Liver (tissue), 9 donors: ENCODE data around the gene ME2. TPM values are rescaled to one million over a fixed set of nuclear protein-coding genes. Genes with fewer than 3 reads are reported as not detected.

Experiments
- DNase-seq: peaks from one replicate; pipeline ENCODE4 v3.0.0-alpha.2; 2017; ENCODE audit warnings: low spot score
- H3K27ac ChIP-seq, 2 donors: one replicate each; pipeline ENCODE4 v1.7.0; 2013; ENCODE audit warnings: inconsistent platforms in 2 of 2, low read length in 2 of 2, control low read depth in 1 of 2, low read depth in 1 of 2, mild to moderate bottlenecking in 1 of 2
- H3K27me3 ChIP-seq, 4 donors: one replicate each; pipeline versions ENCODE4 v1.6.1 to v1.7.0; 2013; ENCODE audit warnings: low read length in 3 of 4, inconsistent platforms in 1 of 4, mild to moderate bottlenecking in 1 of 4, moderate library complexity in 1 of 4; ENCODE audit not compliant: control insufficient read depth in 4 of 4, insufficient read depth in 4 of 4
- H3K36me3 ChIP-seq, 4 donors: one replicate each; pipeline versions ENCODE4 v1.6.1 to v1.7.0; 2013; ENCODE audit warnings: low read length in 3 of 4, mild to moderate bottlenecking in 3 of 4, low read depth in 1 of 4, moderate library complexity in 1 of 4; ENCODE audit not compliant: control insufficient read depth in 4 of 4, insufficient read depth in 3 of 4
- H3K4me1 ChIP-seq, 4 donors: one replicate each; pipeline versions ENCODE4 v1.6.1 to v1.7.0; 2013; ENCODE audit warnings: low read length in 3 of 4, mild to moderate bottlenecking in 3 of 4, moderate library complexity in 1 of 4; ENCODE audit not compliant: control insufficient read depth in 4 of 4, insufficient read depth in 4 of 4
- H3K4me3 ChIP-seq, 3 donors: one replicate each; pipeline versions ENCODE4 v1.6.1 to v1.7.0; 2013; ENCODE audit warnings: low read length in 3 of 3, control low read depth in 1 of 3, low read depth in 1 of 3, mild to moderate bottlenecking in 1 of 3
- H3K9ac ChIP-seq, 2 donors: one replicate each; pipeline ENCODE4 v1.7.0; 2013; ENCODE audit warnings: low read length in 2 of 2, mild to moderate bottlenecking in 2 of 2, moderate library complexity in 2 of 2, control low read depth in 1 of 2, low read depth in 1 of 2
- H3K9me3 ChIP-seq, 4 donors: one replicate each; pipeline versions ENCODE4 v1.6.1 to v1.7.0; 2013; ENCODE audit warnings: low read length in 3 of 4; ENCODE audit not compliant: control insufficient read depth in 4 of 4
- CTCF ChIP-seq: fragments of 150-350 bp; IDR thresholded peaks from 2 replicates; pipeline ENCODE4 v1.5.1; 2017; ENCODE audit warnings: improper control_type of control experiment, low read depth, low read length; ENCODE audit not compliant: missing input control
- EGR1 ChIP-seq, 2 donors: IDR thresholded peaks; 2 replicates each; pipeline ENCODE4 v1.6.1; 2016 to 2018; ENCODE audit warnings: antibody characterized with exemption in 2 of 2, low read depth in 2 of 2
- FOXA1 ChIP-seq: IDR thresholded peaks from 2 replicates; pipeline ENCODE4 v1.6.1; 2016; ENCODE audit warnings: antibody characterized with exemption
- FOXA2 ChIP-seq: IDR thresholded peaks from 2 replicates; pipeline ENCODE4 v1.6.1; 2016; ENCODE audit warnings: antibody characterized with exemption
- GABPA ChIP-seq, 2 donors: IDR thresholded peaks in 1 of 2; conservative IDR thresholded peaks in 1 of 2; 2 replicates each; pipeline ENCODE4 v1.6.1; 2016; ENCODE audit warnings: antibody characterized with exemption in 2 of 2, mild to moderate bottlenecking in 1 of 2, moderate library complexity in 1 of 2
- HNF4A ChIP-seq, 2 donors: conservative IDR thresholded peaks; 2 replicates each; pipeline ENCODE4 v1.6.1; 2016; ENCODE audit warnings: antibody characterized with exemption in 2 of 2, mild to moderate bottlenecking in 2 of 2
- HNF4G ChIP-seq: IDR thresholded peaks from 2 replicates; pipeline ENCODE4 v1.6.1; 2016; ENCODE audit warnings: antibody characterized with exemption
- JUND ChIP-seq, 2 donors: IDR thresholded peaks; 2 replicates each; pipeline ENCODE4 v1.6.1; 2016; ENCODE audit warnings: antibody characterized with exemption in 2 of 2
- MAX ChIP-seq: IDR thresholded peaks from 2 replicates; pipeline ENCODE4 v1.6.1; 2016; ENCODE audit warnings: antibody characterized with exemption
- NR2F2 ChIP-seq: IDR thresholded peaks from 2 replicates; pipeline ENCODE4 v1.6.1; 2016; ENCODE audit warnings: antibody characterized with exemption
- RAD21 ChIP-seq, 2 donors: IDR thresholded peaks; 2 replicates each; pipeline ENCODE4 v1.6.1; 2016; ENCODE audit warnings: antibody characterized with exemption in 2 of 2, mild to moderate bottlenecking in 2 of 2
- REST ChIP-seq: IDR thresholded peaks from 2 replicates; pipeline ENCODE4 v1.6.1; 2016; ENCODE audit warnings: antibody characterized with exemption, mild to moderate bottlenecking
- RXRA ChIP-seq, 2 donors: IDR thresholded peaks; 2 replicates each; pipeline ENCODE4 v1.6.1; 2017 to 2018; ENCODE audit warnings: antibody characterized with exemption in 2 of 2, mild to moderate bottlenecking in 1 of 2
- SP1 ChIP-seq: IDR thresholded peaks from 2 replicates; pipeline ENCODE4 v1.6.1; 2018; ENCODE audit warnings: antibody characterized with exemption, mild to moderate bottlenecking
- TAF1 ChIP-seq: conservative IDR thresholded peaks from 2 replicates; pipeline ENCODE4 v1.6.1; 2016; ENCODE audit warnings: antibody characterized with exemption, mild to moderate bottlenecking
- YY1 ChIP-seq: IDR thresholded peaks from 2 replicates; pipeline ENCODE4 v1.6.1; 2016; ENCODE audit warnings: antibody characterized with exemption, mild to moderate bottlenecking
- ZBTB33 ChIP-seq: IDR thresholded peaks from 2 replicates; pipeline ENCODE4 v1.6.1; 2016; ENCODE audit warnings: antibody characterized with exemption
- WGBS: extraction: QIAGEN DNeasy Blood & Tissue Kit; methylation state at CpG from one replicate; pipeline ENCODE4 v1.1.7; 2013; 5-methylcytosine and 5-hydroxymethylcytosine counted together
- polyA plus RNA-seq, 2 donors: library from polyadenylated mRNA; stranded (reverse) in 1 of 2; unstranded in 1 of 2; fragments of 200-250 nt in 1 of 2; fragments of >200 nt in 1 of 2; fragmentation: Nextera tagmentation in 1 of 2; extraction: Ambion mirVana in 1 of 2; gene quantifications; one replicate each; pipeline versions ENCODE4 v1.2.1 to v1.2.3, GENCODE V29; 2013 to 2015
- total RNA-seq, 2 donors: library from RNA; depleted of rRNA; stranded (reverse); fragments of >200 nt; gene quantifications; one replicate each; pipeline ENCODE4 v1.2.3, GENCODE V29; 2014
- donor health status: healthy.
- donor health status: healthy.
- donor health status: healthy.
- donor health status: healthy.
- donor health status: healthy.

The ME2 gene
- total and polyA plus RNA-seq, 4 donors, result 9.0 to 33.8 (median 16.1) TPM

GRCh38 chr18:50886929-50887328, 8.0 kb downstream of the ME2 start:
- no peak for DNase-seq
- Histone ChIP-seq H3K27me3 (no peaks in the 10 kb centered on the region), H3K27ac (no peak overlapping the region), H3K9ac (no peak overlapping the region), H3K9me3 (peaks cover 0 to 4% (median 3%) of the 10 kb centered on the region in 4 donors), H3K4me1 (no peaks in the 10 kb centered on the region), H3K4me3 (no peak overlapping the region), H3K36me3 (peaks cover 0 to 7% (median 1%) of the 10 kb centered on the region in 4 donors)
- 95% methylated on average over 7 of the region's 7 CpGs for WGBS
- TF ChIP-seq GABPA (IDR thresholded peaks at IDR 0.05 in 1 of 2, conservative IDR thresholded peaks at IDR 0.05 in 1 of 2) (no peak), FOXA1 (no peak), FOXA2 (no peak), RXRA (IDR thresholded peaks at IDR 0.05) (no peak), HNF4A (conservative IDR thresholded peaks at IDR 0.05) (no peak), NR2F2 (no peak), EGR1 (IDR thresholded peaks at IDR 0.05; ENCODE audit: low read depth in 2 of 2) (no peak), HNF4G (no peak), CTCF (no peak), REST (no peak), TAF1 (no peak), RAD21 (IDR thresholded peaks at IDR 0.05) (no peak), JUND (IDR thresholded peaks at IDR 0.05) (no peak)

DNA sequence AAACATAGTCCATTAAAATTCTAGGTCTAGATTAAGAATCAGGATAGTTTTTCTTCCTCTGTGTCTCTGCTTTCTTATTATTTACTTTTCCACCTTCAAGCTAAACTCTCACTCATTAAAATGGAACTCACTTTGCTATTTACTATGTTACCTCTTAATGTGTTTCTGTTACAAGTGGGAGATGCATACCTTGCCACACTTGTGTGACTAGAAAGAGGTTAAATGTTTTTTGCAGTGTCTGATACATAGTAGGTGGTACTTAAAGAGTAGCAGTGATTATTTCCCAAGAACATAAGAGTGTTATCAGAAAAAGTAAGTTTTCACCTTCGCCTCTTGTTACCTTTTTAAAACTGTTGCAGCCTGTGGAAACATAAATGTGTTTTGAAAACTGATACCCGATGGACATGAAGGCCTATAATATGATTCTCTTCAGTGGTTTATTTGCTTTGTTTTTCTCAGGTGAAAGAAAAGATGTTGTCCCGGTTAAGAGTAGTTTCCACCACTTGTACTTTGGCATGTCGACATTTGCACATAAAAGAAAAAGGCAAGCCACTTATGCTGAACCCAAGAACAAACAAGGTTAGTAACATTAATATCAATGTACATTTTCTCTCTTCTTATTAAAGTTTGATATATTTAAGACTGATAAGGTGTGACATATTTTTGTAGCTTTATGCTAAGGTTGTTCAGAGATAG, 16.6 kb downstream of the ME2 start:
- no peak overlapping the region for H3K9ac ChIP-seq
- DNase-seq, result no peak
- TF ChIP-seq CTCF (no peak), ZBTB33 (no peak), HNF4G (no peak), EGR1 (IDR thresholded peaks at IDR 0.05; ENCODE audit: low read depth in 2 of 2) (no peak), NR2F2 (no peak), HNF4A (conservative IDR thresholded peaks at IDR 0.05) (no peak), RAD21 (IDR thresholded peaks at IDR 0.05) (no peak), FOXA1 (no peak), REST (no peak), MAX (no peak), GABPA (IDR thresholded peaks at IDR 0.05 in 1 of 2, conservative IDR thresholded peaks at IDR 0.05 in 1 of 2) (no peak), RXRA (IDR thresholded peaks at IDR 0.05) (no peak), TAF1 (no peak), SP1 (no peak), YY1 (no peak), FOXA2 (no peak)
- H3K27me3 ChIP-seq, result no peaks in the 10 kb centered on the region
- no peak overlapping the region for H3K27ac ChIP-seq
- 87% methylated on average over 4 of the region's 4 CpGs for WGBS
- H3K36me3 ChIP-seq, result peaks cover 0 to 3% (median under 1%) of the 10 kb centered on the region in 4 donors
- no peak overlapping the region for H3K4me3 ChIP-seq
- H3K9me3 ChIP-seq, result no peaks in the 10 kb centered on the region
- no peaks in the 10 kb centered on the region for H3K4me1 ChIP-seq
